Skin of body (tissue), 2 donors: ENCODE measurements around the gene TBC1D13. TPM values are rescaled to one million over a fixed set of nuclear protein-coding genes. Genes with fewer than 3 reads are reported as not detected.
A peak's percentile ranks its signal among the peaks of the same experiment; 100 is the strongest.
"Not testable (repeated sequence)": the region's sequence is repeated elsewhere in the genome, so short reads cannot be mapped to it uniquely, and the experiment has no call there.

Experiments used
- DNase-seq: peaks from one replicate; lab custom pipeline; 2025; lab: John Stamatoyannopoulos, UW
- total RNA-seq: library from RNA; depleted of rRNA; stranded (reverse); fragments of >200 nt; gene quantifications from one replicate; pipeline ENCODE4 v1.2.3, GENCODE V29; 2014

TBC1D13 gene
- total RNA-seq, 1 donor from 2014 or later = 7.1 TPM

GRCh38 chr9:128782669-128783068 lies 4.4 kb upstream of the TBC1D13 start:
- no peak for DNase-seq

GRCh38 chr9:128785427-128785826 lies 1.6 kb upstream of the TBC1D13 start:
- DNase-seq = no peak

- DNase-seq = no peak
These were observed 606 bp downstream of the TBC1D13 start for GRCh38 chr9:128787659-128788058.

- DNase-seq = no peak
These were observed 1.4 kb downstream of the TBC1D13 start for GRCh38 chr9:128788445-128788844.

GRCh38 chr9:128790536-128790935 lies 3.5 kb downstream of the TBC1D13 start:
- DNase-seq = no peak

- DNase-seq = no peak
These were observed 5.1 kb downstream of the TBC1D13 start for GRCh38 chr9:128792134-128792533.

GRCh38 chr9:128792978-128793686 lies 6.1 kb downstream of the TBC1D13 start:
- DNase-seq = no peak

- not testable (repeated sequence) for DNase-seq
These were observed 7.9 kb downstream of the TBC1D13 start for GRCh38 chr9:128794961-128795360.

GRCh38 chr9:128798896-128799295 lies 11.8 kb downstream of the TBC1D13 start:
- no peak for DNase-seq

- DNase-seq = no peak
These were observed 13.0 kb downstream of the TBC1D13 start for GRCh38 chr9:128800061-128800460.

GRCh38 chr9:128802482-128802881 lies 15.4 kb downstream of the TBC1D13 start:
- no peak for DNase-seq

GRCh38 chr9:128805661-128806060 lies 18.6 kb downstream of the TBC1D13 start:
- no peak for DNase-seq

GRCh38 chr9:128807827-128808226 lies 20.8 kb downstream of the TBC1D13 start:
- DNase-seq = no peak

GRCh38 chr9:128808543-128808942 lies 21.5 kb downstream of the TBC1D13 start:
- DNase-seq = no peak

- no peak for DNase-seq
These were observed 22.1 kb downstream of the TBC1D13 start for GRCh38 chr9:128809036-128809599.

GRCh38 chr9:128809831-128810230 lies 22.8 kb downstream of the TBC1D13 start:
- DNase-seq = no peak

- no peak for DNase-seq
These were observed 23.8 kb downstream of the TBC1D13 start for GRCh38 chr9:128810873-128811272.

- DNase-seq = peak; percentile 96
These were observed 31.2 kb downstream of the TBC1D13 start, which contains the start of gene ENDOG for GRCh38 chr9:128818099-128818838. TSS of gene ENDOG (plus strand) at chr9:128818500. CDS start at chr9:128818685, 185 bp downstream.

GRCh38 chr9:128818839-128819715 lies 32.0 kb downstream of the TBC1D13 start:
- no peak for DNase-seq

GRCh38 chr9:128819716-128820664 lies 32.9 kb downstream of the TBC1D13 start:
- no peak for DNase-seq
